ENCODE data around the gene AP1G1. TPM values are rescaled to one million over a fixed set of nuclear protein-coding genes. Genes with fewer than 3 reads are reported as not detected.

AP1G1 gene
- total RNA-seq, 1 experiment from 2014 or later, result 139 TPM

DNA sequence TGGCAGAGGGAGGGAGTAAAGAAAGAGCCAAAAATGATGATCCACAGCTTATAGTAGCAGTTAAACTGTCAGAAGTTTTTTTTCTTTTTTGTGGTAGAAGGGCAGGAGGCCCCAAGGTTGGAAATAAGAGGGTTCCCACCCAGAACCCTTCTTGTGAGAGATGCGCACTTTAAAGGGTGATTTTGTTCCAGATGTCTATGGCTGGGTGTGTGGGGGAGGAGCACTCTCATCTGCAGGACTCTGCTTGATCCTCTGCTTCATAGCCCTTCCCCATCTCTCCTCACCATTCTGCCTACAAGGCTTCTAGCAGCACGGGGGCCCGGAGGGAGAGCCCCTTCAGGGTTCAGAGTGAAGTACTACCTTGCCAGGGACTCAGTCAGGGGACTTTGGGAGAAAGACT lies 43.5 kb upstream of the AP1G1 start:
- no TSS peak for BruUV-seq (replicated peaks)
- TF ChIP-seq, protein P1, sequence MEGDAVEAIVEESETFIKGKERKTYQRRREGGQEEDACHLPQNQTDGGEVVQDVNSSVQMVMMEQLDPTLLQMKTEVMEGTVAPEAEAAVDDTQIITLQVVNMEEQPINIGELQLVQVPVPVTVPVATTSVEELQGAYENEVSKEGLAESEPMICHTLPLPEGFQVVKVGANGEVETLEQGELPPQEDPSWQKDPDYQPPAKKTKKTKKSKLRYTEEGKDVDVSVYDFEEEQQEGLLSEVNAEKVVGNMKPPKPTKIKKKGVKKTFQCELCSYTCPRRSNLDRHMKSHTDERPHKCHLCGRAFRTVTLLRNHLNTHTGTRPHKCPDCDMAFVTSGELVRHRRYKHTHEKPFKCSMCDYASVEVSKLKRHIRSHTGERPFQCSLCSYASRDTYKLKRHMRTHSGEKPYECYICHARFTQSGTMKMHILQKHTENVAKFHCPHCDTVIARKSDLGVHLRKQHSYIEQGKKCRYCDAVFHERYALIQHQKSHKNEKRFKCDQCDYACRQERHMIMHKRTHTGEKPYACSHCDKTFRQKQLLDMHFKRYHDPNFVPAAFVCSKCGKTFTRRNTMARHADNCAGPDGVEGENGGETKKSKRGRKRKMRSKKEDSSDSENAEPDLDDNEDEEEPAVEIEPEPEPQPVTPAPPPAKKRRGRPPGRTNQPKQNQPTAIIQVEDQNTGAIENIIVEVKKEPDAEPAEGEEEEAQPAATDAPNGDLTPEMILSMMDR (IDR thresholded peaks at IDR 0.05; ENCODE audit: insufficient read depth in 1 of 2, low read depth in 1 of 2, low read length in 1 of 2, severe bottlenecking in 1 of 2, unreplicated experiment in 1 of 2), result no peak
- Histone ChIP-seq H3K4me1 (peaks cover 3% of the 10 kb centered on the region; the same call in 1 of the 2 replicates), H3K27me3 (replicated peaks; ENCODE audit: control insufficient read depth, insufficient read depth, low read length) (no peaks in the 10 kb centered on the region), H3K9me3 (no peaks in the 10 kb centered on the region), H3K4me3 (ENCODE audit: low read depth, low read length) (no peak overlapping the region), H3K36me3 (ENCODE audit: control insufficient read depth, insufficient read depth, low read length) (peaks cover 4% of the 10 kb centered on the region; the same call in 1 of the 2 replicates)
- intact Hi-C loops (cut with micrococcal nuclease; ENCODE audit: unreplicated experiment), result no loop called here
- Mint-ChIP-seq H3K4me3 (ENCODE audit: unreplicated experiment) (no peak overlapping the region), H3K36me3 (ENCODE audit: insufficient read depth, unreplicated experiment) (peaks cover 46% of the 10 kb centered on the region), H3K27ac (ENCODE audit: unreplicated experiment) (no peak overlapping the region), H3K27me3 (ENCODE audit: insufficient read depth, unreplicated experiment) (no peaks in the 10 kb centered on the region), H3K9me3 (ENCODE audit: unreplicated experiment) (no peaks in the 10 kb centered on the region), H3K4me1 (ENCODE audit: low read depth, unreplicated experiment) (peaks cover 5% of the 10 kb centered on the region)
- no peak for DNase-seq
- CTCF ChIA-PET, result no interaction called here
- POLR2A ChIA-PET, result interaction anchor here (0.7 kb wide), 1 partner anchor 68 kb away, joined by 3 read pairs; no protein-coding TSS in a partner anchor

DNA sequence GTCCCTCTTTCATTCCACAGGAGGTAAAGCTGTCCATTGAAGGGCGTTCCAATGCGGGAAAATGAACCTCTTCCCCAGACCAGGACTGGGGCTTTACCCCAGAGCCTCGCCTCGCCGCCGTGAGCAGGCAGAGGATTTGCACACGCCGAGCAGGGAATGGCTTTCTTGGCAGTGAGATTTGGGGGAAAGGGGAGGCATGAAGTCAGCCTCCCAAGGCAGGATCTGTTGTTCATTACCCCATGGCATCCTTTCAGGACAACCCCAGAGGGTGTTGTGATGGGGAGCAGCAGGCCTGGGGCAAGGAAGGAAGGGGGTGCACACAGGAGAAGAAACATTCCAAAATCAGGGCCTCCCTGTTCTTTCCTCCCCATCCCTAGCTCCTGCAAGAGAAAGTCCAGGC lies 43.1 kb upstream of the AP1G1 start:
- peaks cover 46% of the 10 kb centered on the region for H3K36me3 Mint-ChIP-seq (ENCODE audit: insufficient read depth, unreplicated experiment)
- POLR2A ChIA-PET, result interaction anchor here (0.7 kb wide), 1 partner anchor 67 kb away, joined by 3 read pairs; no protein-coding TSS in a partner anchor
- BruUV-seq (replicated peaks), result no TSS peak
- H3K9me3 Mint-ChIP-seq (ENCODE audit: unreplicated experiment), result no peaks in the 10 kb centered on the region
- intact Hi-C loops (cut with micrococcal nuclease; ENCODE audit: unreplicated experiment), result no loop called here
- TF ChIP-seq, protein P1 (IDR thresholded peaks at IDR 0.05; ENCODE audit: insufficient read depth in 1 of 2, low read depth in 1 of 2, low read length in 1 of 2, severe bottlenecking in 1 of 2, unreplicated experiment in 1 of 2), result no peak
- peaks cover 8% of the 10 kb centered on the region; the same call in 1 of the 2 replicates for H3K4me1 ChIP-seq
- no peak for DNase-seq
- H3K4me3 ChIP-seq (ENCODE audit: low read depth, low read length), result no peak overlapping the region
- H3K27me3 ChIP-seq (replicated peaks; ENCODE audit: control insufficient read depth, insufficient read depth, low read length), result no peaks in the 10 kb centered on the region
- CTCF ChIA-PET, result no interaction called here
- H3K36me3 ChIP-seq (ENCODE audit: control insufficient read depth, insufficient read depth, low read length), result peaks cover 4% of the 10 kb centered on the region; the same call in 1 of the 2 replicates
- no peak overlapping the region for H3K4me3 Mint-ChIP-seq (ENCODE audit: unreplicated experiment)
- H3K9me3 ChIP-seq, result no peaks in the 10 kb centered on the region
- peaks cover 9% of the 10 kb centered on the region for H3K4me1 Mint-ChIP-seq (ENCODE audit: low read depth, unreplicated experiment)
- no peak overlapping the region for H3K27ac Mint-ChIP-seq (ENCODE audit: unreplicated experiment)
- H3K27me3 Mint-ChIP-seq (ENCODE audit: insufficient read depth, unreplicated experiment), result no peaks in the 10 kb centered on the region

DNA sequence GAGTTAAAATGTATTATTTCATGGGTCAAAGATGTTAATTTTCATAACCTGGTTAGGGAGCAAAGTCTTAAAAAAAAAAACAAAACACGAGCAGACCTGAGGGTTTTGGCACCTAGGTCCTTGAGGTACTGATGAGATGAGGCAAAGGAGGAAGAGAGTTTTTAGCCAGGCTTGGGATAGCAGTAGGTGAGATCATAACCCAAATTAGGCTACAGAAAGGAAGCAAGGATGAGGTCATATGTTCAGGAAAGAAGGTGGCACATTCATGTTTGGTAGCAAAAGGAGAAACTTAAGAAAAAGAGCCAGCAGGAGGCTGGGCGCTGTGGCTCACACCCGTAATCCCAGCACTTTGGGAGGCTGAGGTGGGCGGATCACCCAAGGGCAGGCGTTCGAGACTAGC lies 40.0 kb upstream of the AP1G1 start:
- H3K36me3 ChIP-seq (ENCODE audit: control insufficient read depth, insufficient read depth, low read length), result peaks cover 4% of the 10 kb centered on the region; the same call in 1 of the 2 replicates
- Mint-ChIP-seq H3K27ac (ENCODE audit: unreplicated experiment) (no peak overlapping the region), H3K36me3 (ENCODE audit: insufficient read depth, unreplicated experiment) (peaks cover 53% of the 10 kb centered on the region), H3K9me3 (ENCODE audit: unreplicated experiment) (no peaks in the 10 kb centered on the region), H3K27me3 (ENCODE audit: insufficient read depth, unreplicated experiment) (no peaks in the 10 kb centered on the region), H3K4me3 (ENCODE audit: unreplicated experiment) (no peak overlapping the region), H3K4me1 (ENCODE audit: low read depth, unreplicated experiment) (peaks cover 9% of the 10 kb centered on the region)
- ChIA-PET POLR2A (no interaction called here), CTCF (no interaction called here)
- BruUV-seq (replicated peaks), result no TSS peak
- peaks cover 8% of the 10 kb centered on the region; the same call in 1 of the 2 replicates for H3K4me1 ChIP-seq
- DNase-seq, result no peak
- intact Hi-C loops (cut with micrococcal nuclease; ENCODE audit: unreplicated experiment), result no loop called here
- no peaks in the 10 kb centered on the region for H3K9me3 ChIP-seq
- H3K4me3 ChIP-seq (ENCODE audit: low read depth, low read length), result no peak overlapping the region
- TF ChIP-seq, protein P1 (IDR thresholded peaks at IDR 0.05; ENCODE audit: insufficient read depth in 1 of 2, low read depth in 1 of 2, low read length in 1 of 2, severe bottlenecking in 1 of 2, unreplicated experiment in 1 of 2), result no peak
- no peaks in the 10 kb centered on the region for H3K27me3 ChIP-seq (replicated peaks; ENCODE audit: control insufficient read depth, insufficient read depth, low read length)

Data from Caco-2 (cell line).